IPS DF 19.7 (cell line): ENCODE measurements around the gene SEC61B.

Experiments
- DNase-seq: peaks from one replicate; pipeline ENCODE4 v3.0.0-alpha.2; 2013; ENCODE audit warnings: low read depth, low spot score

The SEC61B gene

GRCh38 chr9:99221621-99222415 lies at the start of gene SEC61B, which contains the start of gene ALG2:
Gene SEC61B (plus strand): TSS chr9:99222282. CDS start chr9:99222364, 82 bp downstream.
Gene ALG2 (minus strand): TSS chr9:99221942. CDS start chr9:99221894, 48 bp downstream.
- peak; percentile 74 for DNase-seq

GRCh38 chr9:99173570-99174504 lies 48.2 kb upstream of the SEC61B start:
- no peak for DNase-seq

- no peak for DNase-seq
Observed at GRCh38 chr9:99176527-99177013, 45.5 kb upstream of the SEC61B start.

- DNase-seq = no peak
Observed at GRCh38 chr9:99177576-99178366, 44.3 kb upstream of the SEC61B start.

- no peak for DNase-seq
Observed at GRCh38 chr9:99178912-99179872, 42.9 kb upstream of the SEC61B start.

- no peak for DNase-seq
Observed at GRCh38 chr9:99180199-99180598, 41.9 kb upstream of the SEC61B start.

- DNase-seq = no peak
Observed at GRCh38 chr9:99180662-99181061, 41.4 kb upstream of the SEC61B start.

- no peak for DNase-seq
Observed at GRCh38 chr9:99181206-99181605, 40.9 kb upstream of the SEC61B start.

- DNase-seq = no peak
Observed at GRCh38 chr9:99181621-99182020, 40.5 kb upstream of the SEC61B start.

- DNase-seq = no peak
Observed at GRCh38 chr9:99182356-99182755, 39.7 kb upstream of the SEC61B start.

- DNase-seq = no peak
Observed at GRCh38 chr9:99183616-99184015, 38.5 kb upstream of the SEC61B start.

GRCh38 chr9:99184110-99184474 lies 38.0 kb upstream of the SEC61B start:
- no peak for DNase-seq

GRCh38 chr9:99184475-99185347 lies 37.4 kb upstream of the SEC61B start:
- DNase-seq = no peak

- no peak for DNase-seq
Observed at GRCh38 chr9:99185348-99185632, 36.8 kb upstream of the SEC61B start.

GRCh38 chr9:99185934-99186333 lies 36.1 kb upstream of the SEC61B start:
- no peak for DNase-seq

GRCh38 chr9:99187311-99187710 lies 34.8 kb upstream of the SEC61B start:
- no peak for DNase-seq

- no peak for DNase-seq
Observed at GRCh38 chr9:99189186-99189585, 32.9 kb upstream of the SEC61B start.

- DNase-seq = no peak
Observed at GRCh38 chr9:99189887-99190596, 32.0 kb upstream of the SEC61B start.
